ENCODE results near the gene AMOTL2.

Gene AMOTL2

GRCh38 chr3:134331811-134332199 is 42.4 kb downstream of the AMOTL2 start:
- DNase-seq = no peak

- no peak for DNase-seq
Observed at GRCh38 chr3:134330883-134331810, 43.1 kb downstream of the AMOTL2 start.

- no peak for DNase-seq
Observed at GRCh38 chr3:134328846-134329245, 45.4 kb downstream of the AMOTL2 start.

GRCh38 chr3:134328147-134328591 is 46.1 kb downstream of the AMOTL2 start:
- no peak for DNase-seq

GRCh38 chr3:134327594-134327975 is 46.7 kb downstream of the AMOTL2 start:
- DNase-seq = no peak

DNA sequence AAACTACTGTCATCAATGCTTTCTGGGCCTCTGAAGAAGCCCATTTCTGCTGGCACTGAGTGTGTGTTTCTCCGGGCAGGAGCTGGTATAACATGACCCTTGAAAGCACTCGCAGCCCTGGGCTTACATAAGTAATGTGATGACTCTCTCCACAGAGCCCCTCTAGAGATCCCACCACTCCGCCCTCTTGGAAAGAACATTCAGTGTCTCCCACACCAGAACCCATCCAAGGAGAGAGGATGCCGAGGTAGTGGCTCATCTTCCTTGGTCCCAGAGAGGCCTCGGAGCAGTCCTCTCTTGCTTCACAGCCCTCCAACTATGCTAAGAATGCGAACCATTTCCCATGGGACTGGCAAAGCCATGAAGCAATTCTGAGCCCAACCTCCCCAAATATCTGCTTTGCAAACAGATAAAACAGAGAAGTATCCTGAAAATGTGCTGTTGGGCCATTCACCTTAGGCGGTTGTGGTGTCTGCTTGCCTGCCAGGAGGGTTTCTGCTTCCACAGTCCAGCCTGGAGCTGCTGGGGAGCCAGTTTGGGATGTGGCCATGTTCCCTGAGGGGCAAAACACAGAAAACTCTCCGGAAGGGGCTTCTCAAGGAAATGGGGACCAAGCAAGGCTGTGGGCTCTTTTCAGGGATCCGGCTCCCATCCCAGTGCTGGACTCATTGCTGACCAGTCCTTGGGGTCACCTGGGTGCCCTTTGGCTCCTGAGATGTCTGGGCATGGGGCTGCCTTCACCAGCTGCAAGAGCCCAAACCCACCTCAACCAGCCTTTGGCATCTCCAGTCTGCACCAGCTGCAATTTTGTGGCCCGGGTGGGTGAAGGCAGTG is 47.3 kb downstream of the AMOTL2 start:
- no peak for DNase-seq

GRCh38 chr3:134326126-134326525 is 48.1 kb downstream of the AMOTL2 start:
- DNase-seq = no peak

GRCh38 chr3:134325706-134326105 is 48.5 kb downstream of the AMOTL2 start:
- DNase-seq = no peak

- DNase-seq = no peak
Observed at GRCh38 chr3:134325061-134325705, 49.1 kb downstream of the AMOTL2 start.

DNA sequence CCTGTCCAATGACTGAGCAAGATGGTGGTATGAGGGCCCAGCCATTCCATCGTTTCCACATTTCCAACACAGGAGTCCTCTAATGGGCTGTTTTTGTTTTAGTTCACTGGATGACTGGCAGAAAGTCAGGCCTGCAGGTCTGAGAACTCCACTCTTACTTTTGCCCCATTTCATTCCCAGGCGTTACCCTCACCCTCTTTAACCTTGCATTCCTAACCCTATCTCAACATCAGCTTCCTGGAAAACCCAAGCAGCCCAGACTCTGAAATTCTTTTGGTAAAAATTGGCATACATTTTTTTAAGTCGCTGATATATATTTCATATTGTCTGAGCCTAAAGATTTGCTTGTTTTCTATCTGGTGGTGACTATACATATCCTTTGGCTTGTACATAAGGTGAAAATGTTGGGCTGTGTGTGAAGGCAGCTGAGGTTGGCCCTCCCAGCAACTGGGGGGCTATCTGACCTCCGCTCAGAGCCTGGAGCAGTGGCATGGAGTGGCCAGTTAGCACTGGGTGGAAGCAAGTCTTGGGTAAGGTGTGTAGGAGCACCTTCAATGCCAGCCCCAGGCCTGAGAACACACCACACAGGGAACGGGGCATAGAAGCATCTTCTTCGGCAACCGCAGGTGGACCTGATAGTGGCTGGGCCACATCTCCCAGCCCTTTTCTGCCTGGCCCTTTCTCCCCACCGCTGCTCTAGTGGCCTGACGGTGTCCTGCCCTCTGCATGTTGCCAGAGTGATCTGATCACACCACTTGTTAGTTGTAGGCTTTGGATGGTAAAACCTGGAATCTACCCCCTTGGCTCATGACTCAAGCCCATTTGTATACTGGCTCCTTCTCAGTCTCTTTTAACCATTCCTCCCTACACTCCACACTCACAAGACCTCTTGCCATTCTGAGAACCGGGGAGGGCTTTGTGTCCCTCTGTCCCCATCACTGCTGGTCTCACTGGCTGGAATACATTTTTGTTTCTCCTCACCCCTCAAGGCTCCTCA is 50.0 kb downstream of the AMOTL2 start:
- DNase-seq = no peak

DNA sequence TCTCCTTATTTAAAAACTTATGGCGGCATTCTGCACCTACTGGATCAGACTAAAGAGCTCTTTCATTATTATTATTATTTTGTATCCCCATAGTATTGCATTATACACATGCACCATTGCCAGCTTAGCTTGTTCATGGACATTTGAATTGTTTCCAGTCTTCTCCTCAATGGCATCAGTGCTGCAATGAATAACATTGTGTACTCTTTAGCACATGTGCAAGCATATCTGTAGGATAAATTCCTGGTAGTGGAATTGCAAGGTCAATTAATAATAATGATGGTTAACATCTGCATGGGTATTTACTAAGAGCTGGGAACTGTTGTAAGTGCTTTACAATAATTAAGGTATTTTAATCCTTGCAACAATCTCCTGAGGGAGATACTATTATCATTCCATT is 52.0 kb downstream of the AMOTL2 start:
- DNase-seq = no peak

DNA sequence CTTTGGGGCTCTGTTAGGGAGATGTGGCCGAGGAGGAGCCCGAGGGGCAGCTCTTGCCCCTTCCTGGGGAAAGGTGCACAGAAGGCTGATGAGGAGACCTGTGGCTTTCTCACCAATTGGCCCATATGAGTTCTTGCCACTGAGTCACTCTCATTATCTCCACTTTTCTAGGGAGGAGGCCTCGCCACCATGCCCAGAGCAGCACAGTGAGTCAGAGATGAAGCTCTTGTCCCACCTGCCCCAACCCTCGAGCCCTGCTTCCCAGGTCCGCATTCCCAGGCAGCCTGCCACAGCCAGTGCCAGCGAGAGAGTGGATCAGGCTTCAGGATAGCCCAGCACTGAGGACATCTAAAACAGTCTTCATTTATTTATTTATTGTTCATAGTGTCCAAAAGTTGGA is 53.5 kb downstream of the AMOTL2 start:
- DNase-seq = no peak

DNA sequence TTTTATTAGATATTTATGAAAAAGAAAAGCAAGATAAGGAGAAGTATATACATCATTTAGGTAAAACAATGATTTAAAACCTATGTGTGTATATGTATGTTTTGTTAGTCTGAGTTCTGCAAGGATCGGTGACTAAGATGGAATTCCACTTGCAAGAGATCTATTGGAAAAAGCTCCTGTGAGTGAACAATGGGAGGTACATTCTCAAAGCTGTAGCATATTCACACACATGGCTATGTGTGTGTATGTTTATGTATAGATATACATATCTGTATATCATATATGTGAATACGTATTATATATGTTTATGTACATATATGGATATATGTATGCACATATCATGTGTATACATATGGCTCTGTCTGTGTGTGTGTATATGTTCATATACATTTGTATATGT is 54.3 kb downstream of the AMOTL2 start:
- no peak for DNase-seq

GRCh38 chr3:134318166-134318565 is 56.1 kb downstream of the AMOTL2 start:
- DNase-seq = no peak

GRCh38 chr3:134317106-134317947 is 56.9 kb downstream of the AMOTL2 start:
- no peak for DNase-seq

DNA sequence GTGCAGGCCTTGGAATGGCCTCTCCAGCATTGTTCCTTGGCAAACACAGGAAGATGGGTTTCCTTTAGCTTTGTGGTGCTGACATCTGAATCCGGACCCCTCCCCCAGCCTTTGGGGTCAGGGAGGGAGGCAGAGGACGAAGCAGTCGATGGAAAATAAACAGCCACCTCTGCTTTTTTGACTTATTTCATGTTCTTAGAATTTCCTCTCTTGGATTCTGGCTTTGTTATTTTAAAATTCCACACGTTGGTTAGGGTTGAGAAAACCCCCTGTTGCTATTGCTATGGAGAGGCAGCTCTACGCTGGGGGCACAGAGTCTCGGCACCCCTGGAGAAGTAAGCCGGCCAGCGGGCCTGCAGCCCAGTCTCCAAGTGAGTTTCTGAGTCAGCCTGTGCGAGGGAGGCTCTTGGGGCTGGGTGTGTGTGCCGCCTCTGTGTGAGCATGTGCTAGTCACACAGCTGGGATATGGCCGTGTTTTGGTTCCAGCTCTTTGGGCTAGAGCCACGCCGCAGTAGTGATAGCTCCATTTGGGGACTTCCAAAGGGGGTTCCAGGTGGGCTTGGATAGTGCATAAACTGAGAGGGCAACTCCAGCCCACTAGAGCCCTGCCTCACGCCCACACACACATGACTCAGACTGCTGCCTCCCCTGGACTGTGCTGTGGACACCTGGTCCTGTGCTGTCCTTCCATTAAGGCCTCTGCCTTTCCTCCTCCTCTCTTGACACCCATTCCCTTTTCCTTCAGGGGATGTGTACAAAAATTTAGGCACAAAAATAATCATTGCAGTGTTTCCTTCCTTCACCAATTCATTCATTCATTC is 58.8 kb downstream of the AMOTL2 start:
- no peak for DNase-seq

- no peak for DNase-seq
Observed at GRCh38 chr3:134314588-134315285, 59.5 kb downstream of the AMOTL2 start.

DNA sequence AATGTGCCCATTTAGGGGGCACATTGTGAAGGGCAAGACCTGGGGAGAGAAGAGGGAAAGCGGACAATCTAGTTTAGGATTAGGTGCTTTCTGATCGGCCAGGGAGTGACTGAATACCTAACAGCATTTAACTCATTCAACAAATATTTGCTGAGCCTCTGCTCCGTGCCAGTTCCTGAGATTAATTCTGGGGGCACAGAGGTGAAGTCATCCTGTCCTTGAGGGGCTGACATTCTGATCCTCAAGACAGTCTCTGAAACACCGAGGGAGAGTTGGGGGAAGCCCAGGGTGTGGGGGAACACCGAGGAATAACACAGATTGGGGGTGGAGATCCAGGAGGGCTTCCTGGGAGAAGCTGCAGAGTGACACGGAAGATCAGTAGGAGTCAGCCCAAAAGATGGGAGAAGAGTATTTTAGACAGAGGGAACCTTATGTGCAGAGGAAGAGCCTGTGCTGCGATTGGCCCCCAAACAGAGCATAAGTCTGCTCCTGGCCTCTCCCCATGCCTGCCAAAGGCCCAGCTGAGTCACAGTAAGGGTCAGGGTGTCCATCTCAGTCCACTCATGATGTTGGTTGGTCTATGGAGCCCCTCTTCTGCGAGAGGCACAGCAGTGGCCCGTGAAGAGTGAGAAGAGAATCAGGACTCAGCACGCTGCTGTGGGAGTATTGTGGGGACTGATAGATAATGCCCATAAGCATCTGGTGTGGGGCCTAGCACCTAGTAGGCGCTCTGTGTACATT is 60.2 kb downstream of the AMOTL2 start:
- DNase-seq = no peak
